ENCODE measurements around the gene LRRC3. TPM values are rescaled to one million over a fixed set of nuclear protein-coding genes. Genes with fewer than 3 reads are reported as not detected.

Gene LRRC3
- total and polyA plus RNA-seq, 2 of the 8 experiments (the other 6 are each of a cell fraction or from before 2014, with no cell fraction given), result 3.1 to 5.4 TPM

DNA sequence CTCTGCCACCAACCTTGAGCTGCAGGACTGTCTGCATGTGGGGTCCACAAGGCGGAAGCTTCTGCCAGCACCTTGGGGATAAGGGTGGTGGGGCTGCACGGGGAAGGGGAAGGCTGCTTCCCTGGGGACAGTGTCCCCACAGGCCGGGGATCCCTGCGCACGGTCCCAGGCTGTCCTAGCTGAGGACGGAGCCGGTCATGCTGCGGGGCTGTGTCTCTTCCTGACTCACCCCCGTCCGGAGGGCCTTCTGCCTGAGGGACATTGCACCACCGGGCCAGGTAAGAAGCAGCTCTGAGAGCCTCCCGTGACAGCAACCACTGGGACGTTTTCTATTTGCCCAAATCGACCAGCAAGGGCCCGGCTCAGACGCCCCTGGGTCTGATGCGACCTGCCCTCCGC lies 54.8 kb downstream of the LRRC3 start:
- Histone ChIP-seq H4K20me1 (replicated peaks in 1 of 2; ENCODE audit: control insufficient read depth in 1 of 2, insufficient read depth in 2 of 2, low read length in 2 of 2) (peaks cover 3 to 6% of the 10 kb centered on the region in 2 experiments), H3K79me1 (ENCODE audit: low read depth, low read length) (no peaks in the 10 kb centered on the region), H2BK120ac (replicated peaks; ENCODE audit: low read depth, low read length) (no peak overlapping the region), H3K79me2 (ENCODE audit: control insufficient read depth in 1 of 2, insufficient read depth in 2 of 2, low read length in 2 of 2) (no peaks in the 10 kb centered on the region), H3K4ac (replicated peaks; ENCODE audit: insufficient read length, low read depth, low read length) (no peak overlapping the region), H3K4me3 (ENCODE audit: extremely low read depth in 1 of 4, insufficient read depth in 2 of 4, low read depth in 3 of 4, low read length in 4 of 4) (no peak overlapping the region), H3K27me3 (replicated peaks in 1 of 4; ENCODE audit: control insufficient read depth in 3 of 4, extremely low read depth in 1 of 4, insufficient read depth in 3 of 4, low read length in 3 of 4) (no peaks in the 10 kb centered on the region), H2AFZ (ENCODE audit: low read length) (no peak overlapping the region), H2AK5ac (ENCODE audit: low read depth, low read length) (no peak overlapping the region), H4K91ac (replicated peaks; ENCODE audit: insufficient read length, low read length) (no peak overlapping the region), H3K14ac (ENCODE audit: insufficient read length) (no peak overlapping the region), H3K36me3 (ENCODE audit: control insufficient read depth in 2 of 4, insufficient read depth in 4 of 4, low read length in 3 of 4) (peaks cover 0 to 8% (median 8%) of the 10 kb centered on the region in 4 experiments; a peak in 4 of 8 replicates), H3K56ac (replicated peaks; ENCODE audit: insufficient read length, low read depth, low read length) (no peak overlapping the region), H3K27ac (ENCODE audit: low read depth, low read length) (no peak overlapping the region), H3K18ac (ENCODE audit: extremely low read depth, low read length) (no peak overlapping the region; the same call in 1 of the 2 replicates), H3K9ac (replicated peaks in 1 of 4; ENCODE audit: extremely low read depth in 1 of 4, low read depth in 3 of 4, low read length in 3 of 4) (no peak overlapping the region), H4K8ac (ENCODE audit: extremely low read depth, insufficient read depth, low read length) (no peak overlapping the region), H2BK12ac (ENCODE audit: low read depth, low read length) (no peak overlapping the region), H3K9me3 (ENCODE audit: insufficient read depth in 2 of 2, low read depth in 1 of 2, low read length in 1 of 2) (no peaks in the 10 kb centered on the region), H3K4me2 (ENCODE audit: insufficient read depth in 1 of 2, low read depth in 2 of 2, low read length in 2 of 2) (peak overlapping the region in 1 of 2 experiments; percentile 59; a peak in 1 of 4 replicates), H3K23ac (ENCODE audit: insufficient read length) (no peak overlapping the region), H3K4me1 (replicated peaks in 1 of 4; ENCODE audit: control insufficient read depth in 3 of 4, insufficient read depth in 4 of 4, low read length in 3 of 4) (no peaks in the 10 kb centered on the region; a peak in 3 of 7 replicates), H2BK5ac (ENCODE audit: low read depth, low read length) (no peak overlapping the region), H3K23me2 (ENCODE audit: low read depth, low read length) (0 out of 2 replicates have a peak, but pooled peaks cover 2% of the 10 kb centered on the region), H2BK15ac (ENCODE audit: low read length) (no peak overlapping the region), H4K5ac (ENCODE audit: insufficient read length, low read depth, low read length) (no peak overlapping the region), H2BK20ac (ENCODE audit: low read length) (peak overlapping the region; percentile 61; the same call in 1 of the 2 replicates)
- ChIA-PET POLR2A (ENCODE audit: partially characterized antibody) (interaction anchor here (0.8 to 1.9 kb wide), 3 partner anchors 11 to 196 kb away, joined by 3 to 7 read pairs (median 5); no protein-coding TSS in a partner anchor), CTCF (ENCODE audit: partially characterized antibody) (interaction anchor here (0.7 to 4.0 kb wide), 35 partner anchors 8 to 289 kb away, joined by 3 to 21 read pairs (median 5); partner anchors contain the start of gene TSPEAR)
- 81% methylated on average over 14 of the region's 18 CpGs; no CpG with 5 or more reads in 1 of the 2 experiments for WGBS, 2 experiments (ENCODE audit: extremely low coverage in 1 of 2, insufficient coverage in 1 of 2, insufficient read length in 1 of 2, insufficient replicate concordance in 2 of 2, low coverage in 1 of 2, low lambda C conversion rate in 2 of 2, missing lambda C conversion rate in 1 of 2)
- FAIRE-seq (no peak), DNase-seq (ENCODE audit: low read depth in 1 of 2, low spot score in 2 of 2) (no peak)
- TF ChIP-seq HDAC6 (IDR thresholded peaks at IDR 0.05; ENCODE audit: low read depth, low read length) (no peak), ZNF274 (IDR thresholded peaks at IDR 0.05; ENCODE audit: borderline replicate concordance, extremely low read depth, low read length) (no peak), SP2 (IDR thresholded peaks at IDR 0.05; ENCODE audit: low read length) (no peak), SP1 (IDR thresholded peaks at IDR 0.05; ENCODE audit: low read depth, low read length) (no peak), GTF2F1 (IDR thresholded peaks at IDR 0.05; ENCODE audit: borderline replicate concordance, low read depth, low read length) (no peak), HDAC2 (IDR thresholded peaks at IDR 0.05; ENCODE audit: borderline replicate concordance in 1 of 2, low read depth in 2 of 2, low read length in 2 of 2) (no peak), RNF2 (IDR thresholded peaks at IDR 0.05; ENCODE audit: borderline replicate concordance, low read depth, low read length, missing control alignments, poor library complexity, severe bottlenecking) (no peak)
- TF ChIP-seq, protein P1, sequence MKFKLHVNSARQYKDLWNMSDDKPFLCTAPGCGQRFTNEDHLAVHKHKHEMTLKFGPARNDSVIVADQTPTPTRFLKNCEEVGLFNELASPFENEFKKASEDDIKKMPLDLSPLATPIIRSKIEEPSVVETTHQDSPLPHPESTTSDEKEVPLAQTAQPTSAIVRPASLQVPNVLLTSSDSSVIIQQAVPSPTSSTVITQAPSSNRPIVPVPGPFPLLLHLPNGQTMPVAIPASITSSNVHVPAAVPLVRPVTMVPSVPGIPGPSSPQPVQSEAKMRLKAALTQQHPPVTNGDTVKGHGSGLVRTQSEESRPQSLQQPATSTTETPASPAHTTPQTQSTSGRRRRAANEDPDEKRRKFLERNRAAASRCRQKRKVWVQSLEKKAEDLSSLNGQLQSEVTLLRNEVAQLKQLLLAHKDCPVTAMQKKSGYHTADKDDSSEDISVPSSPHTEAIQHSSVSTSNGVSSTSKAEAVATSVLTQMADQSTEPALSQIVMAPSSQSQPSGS (IDR thresholded peaks at IDR 0.05; ENCODE audit: low read length), result no peak
- TF ChIP-seq, protein P2, sequence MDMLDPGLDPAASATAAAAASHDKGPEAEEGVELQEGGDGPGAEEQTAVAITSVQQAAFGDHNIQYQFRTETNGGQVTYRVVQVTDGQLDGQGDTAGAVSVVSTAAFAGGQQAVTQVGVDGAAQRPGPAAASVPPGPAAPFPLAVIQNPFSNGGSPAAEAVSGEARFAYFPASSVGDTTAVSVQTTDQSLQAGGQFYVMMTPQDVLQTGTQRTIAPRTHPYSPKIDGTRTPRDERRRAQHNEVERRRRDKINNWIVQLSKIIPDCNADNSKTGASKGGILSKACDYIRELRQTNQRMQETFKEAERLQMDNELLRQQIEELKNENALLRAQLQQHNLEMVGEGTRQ (IDR thresholded peaks at IDR 0.05; ENCODE audit: low read length), result no peak

Data from H1 (cell line).